Memory B cell (primary cell): ENCODE data around the gene SCAMP2.
A peak's percentile ranks its signal among the peaks of the same experiment; 100 is the strongest.

ENCODE experiments used
- ATAC-seq: fragments of 150-1000 bp; cut with Tn5 transposase; 2 replicates; pipeline ENCODE4 v1.10.0; 2021; ENCODE audit warnings: low read depth, mild to moderate bottlenecking, moderate library complexity
- DNase-seq, 2 donors: peaks; one replicate each; pipeline ENCODE4 v3.0.0; 2022; ENCODE audit warnings: low spot score in 2 of 2
- H3K27ac Mint-ChIP-seq: one replicate; pipeline ENCODE4 v1.8.0; 2022; ENCODE audit warnings: mild to moderate bottlenecking, moderate library complexity, mixed read lengths
- H3K27me3 Mint-ChIP-seq: one replicate; pipeline ENCODE4 v1.8.0; 2022; ENCODE audit warnings: mixed read lengths
- H3K36me3 Mint-ChIP-seq: one replicate; pipeline ENCODE4 v1.8.0; 2022; ENCODE audit warnings: mild to moderate bottlenecking, mixed read lengths
- H3K4me1 Mint-ChIP-seq: one replicate; pipeline ENCODE4 v1.8.0; 2022; ENCODE audit warnings: mixed read lengths
- H3K4me3 Mint-ChIP-seq: one replicate; pipeline ENCODE4 v1.8.0; 2022; ENCODE audit warnings: mild to moderate bottlenecking, moderate library complexity, mixed read lengths
- H3K9me3 Mint-ChIP-seq: one replicate; pipeline ENCODE4 v1.8.0; 2022; ENCODE audit warnings: mixed read lengths

The SCAMP2 gene

GRCh38 chr15:74821091-74821789, 51.9 kb downstream of the SCAMP2 start:
- H3K27ac Mint-ChIP-seq: peak overlapping the region; percentile 71
- peaks cover 43% of the 10 kb centered on the region for H3K4me1 Mint-ChIP-seq
- peaks cover 3% of the 10 kb centered on the region for H3K27me3 Mint-ChIP-seq
- no peaks in the 10 kb centered on the region for H3K9me3 Mint-ChIP-seq
- H3K4me3 Mint-ChIP-seq: peak overlapping the region; percentile 70
- H3K36me3 Mint-ChIP-seq: no peaks in the 10 kb centered on the region
- DNase-seq: peak in 1 of 2 donors; percentile 38
- peak; percentile 94 for ATAC-seq

DNA sequence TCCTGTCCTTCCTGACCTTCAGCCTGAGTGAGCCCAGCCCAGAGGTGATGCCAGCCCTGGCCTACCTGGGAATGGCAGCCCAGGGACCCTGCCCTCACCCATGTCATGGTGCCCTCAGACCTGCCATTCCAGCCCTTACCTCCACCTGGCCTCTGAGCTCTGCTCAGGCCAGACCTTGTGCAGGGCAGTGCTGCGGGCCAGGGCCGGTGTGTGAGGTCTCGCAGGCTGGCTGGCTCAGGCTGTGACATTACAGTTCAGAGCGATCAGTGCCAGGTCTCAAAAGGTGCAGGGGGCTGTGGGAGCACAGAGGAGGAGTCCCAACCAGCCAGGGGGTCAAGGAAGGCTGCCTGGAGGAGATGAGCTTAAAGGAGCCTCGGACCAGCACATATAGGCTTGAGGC, 53.1 kb downstream of the SCAMP2 start:
- H3K27ac Mint-ChIP-seq: no peak overlapping the region
- H3K9me3 Mint-ChIP-seq: no peaks in the 10 kb centered on the region
- ATAC-seq: no peak
- peaks cover 3% of the 10 kb centered on the region for H3K27me3 Mint-ChIP-seq
- DNase-seq: no peak
- no peak overlapping the region for H3K4me3 Mint-ChIP-seq
- peaks cover 47% of the 10 kb centered on the region for H3K4me1 Mint-ChIP-seq
- H3K36me3 Mint-ChIP-seq: no peaks in the 10 kb centered on the region

DNA sequence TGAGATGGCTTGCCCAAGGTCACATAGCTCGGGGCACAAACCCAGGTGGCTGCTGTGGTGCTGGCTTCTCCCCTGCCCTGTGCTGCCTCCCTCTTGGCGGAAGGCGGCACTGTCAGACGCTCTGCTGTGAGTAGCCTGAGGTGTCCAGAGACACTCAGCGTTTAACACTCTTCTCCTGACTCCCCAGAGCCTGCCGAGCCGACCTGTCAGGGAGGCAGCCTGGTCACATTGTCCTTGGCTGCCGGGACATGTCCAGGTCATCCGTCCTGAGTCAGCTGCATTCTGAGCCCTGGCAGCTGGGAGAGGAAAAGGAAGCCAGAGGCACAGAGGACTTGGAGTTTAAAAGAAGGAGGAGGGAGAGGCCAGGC, 55.8 kb downstream of the SCAMP2 start:
- Mint-ChIP-seq H3K27ac (no peak overlapping the region), H3K36me3 (no peaks in the 10 kb centered on the region), H3K4me1 (peaks cover 50% of the 10 kb centered on the region), H3K9me3 (no peaks in the 10 kb centered on the region), H3K27me3 (peaks cover 5% of the 10 kb centered on the region), H3K4me3 (no peak overlapping the region)
- ATAC-seq (no peak), DNase-seq (no peak)

- Mint-ChIP-seq H3K36me3 (no peaks in the 10 kb centered on the region), H3K27ac (no peak overlapping the region), H3K9me3 (no peaks in the 10 kb centered on the region), H3K27me3 (peaks cover 5% of the 10 kb centered on the region), H3K4me3 (no peak overlapping the region), H3K4me1 (peaks cover 50% of the 10 kb centered on the region)
- DNase-seq: no peak
- ATAC-seq: no peak
Measured at GRCh38 chr15:74816624-74817369, 56.4 kb downstream of the SCAMP2 start.

- Mint-ChIP-seq H3K36me3 (no peaks in the 10 kb centered on the region), H3K4me1 (peaks cover 42% of the 10 kb centered on the region)
- ATAC-seq: no peak
Measured at GRCh38 chr15:74815961-74816360, 57.2 kb downstream of the SCAMP2 start.

GRCh38 chr15:74815121-74815934, 57.8 kb downstream of the SCAMP2 start:
- peaks cover 5% of the 10 kb centered on the region for H3K27me3 Mint-ChIP-seq
- no peak overlapping the region for H3K4me3 Mint-ChIP-seq
- ATAC-seq (no peak), DNase-seq (no peak)
- peaks cover 36% of the 10 kb centered on the region for H3K4me1 Mint-ChIP-seq
- peak overlapping the region; percentile 25 for H3K27ac Mint-ChIP-seq
- H3K36me3 Mint-ChIP-seq: no peaks in the 10 kb centered on the region
- no peaks in the 10 kb centered on the region for H3K9me3 Mint-ChIP-seq

More at GRCh38 chr15:74815961-74816360, 57.2 kb downstream of the SCAMP2 start:
- H3K4me3 Mint-ChIP-seq: no peak overlapping the region
- peaks cover 5% of the 10 kb centered on the region for H3K27me3 Mint-ChIP-seq
- no peak for DNase-seq
- no peaks in the 10 kb centered on the region for H3K9me3 Mint-ChIP-seq
- no peak overlapping the region for H3K27ac Mint-ChIP-seq

- Mint-ChIP-seq H3K9me3 (no peaks in the 10 kb centered on the region), H3K27ac (no peak within 1 kb of the TSS), H3K36me3 (no peaks in the 10 kb centered on the region), H3K27me3 (peaks cover 4% of the 10 kb centered on the region), H3K4me1 (peaks cover 31% of the 10 kb centered on the region), H3K4me3 (no peak within 1 kb of the TSS)
- ATAC-seq (no peak), DNase-seq (no peak)
Measured at GRCh38 chr15:74812533-74812932, 60.6 kb downstream of the SCAMP2 start, which contains the start of gene LMAN1L. Gene LMAN1L (plus strand): TSS chr15:74812835. CDS start chr15:74812855, 20 bp downstream.

GRCh38 chr15:74809956-74810355, 63.2 kb downstream of the SCAMP2 start:
- Mint-ChIP-seq H3K4me1 (peaks cover 26% of the 10 kb centered on the region), H3K36me3 (no peaks in the 10 kb centered on the region), H3K9me3 (no peaks in the 10 kb centered on the region), H3K27ac (no peak overlapping the region), H3K27me3 (peaks cover 2% of the 10 kb centered on the region), H3K4me3 (no peak overlapping the region)
- DNase-seq: no peak
- no peak for ATAC-seq

DNA sequence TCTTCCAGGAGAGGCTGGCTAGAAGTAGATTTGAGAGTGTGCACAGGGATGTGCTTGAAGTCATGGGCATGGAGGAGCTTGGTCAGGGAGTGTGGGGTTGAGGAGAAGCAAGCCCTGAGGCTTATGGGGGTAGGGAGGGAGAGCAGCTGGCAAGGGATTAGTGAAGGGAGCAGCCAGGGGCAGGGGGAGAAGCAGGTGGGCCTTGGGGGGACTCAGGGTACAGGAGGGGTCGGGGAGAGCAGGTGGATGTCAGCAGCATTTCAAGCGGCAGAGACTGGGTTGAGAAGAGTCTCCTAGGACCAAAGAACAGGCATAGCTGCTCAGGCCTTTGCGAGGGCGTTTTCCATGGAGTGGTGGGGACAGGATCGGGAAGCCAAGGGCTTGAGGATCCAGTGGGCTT, 63.9 kb downstream of the SCAMP2 start:
- Mint-ChIP-seq H3K27me3 (peaks cover 2% of the 10 kb centered on the region), H3K36me3 (peaks cover 4% of the 10 kb centered on the region), H3K27ac (peak overlapping the region; percentile 43), H3K4me3 (no peak overlapping the region), H3K9me3 (no peaks in the 10 kb centered on the region), H3K4me1 (peaks cover 30% of the 10 kb centered on the region)
- no peak for ATAC-seq
- DNase-seq: no peak

DNA sequence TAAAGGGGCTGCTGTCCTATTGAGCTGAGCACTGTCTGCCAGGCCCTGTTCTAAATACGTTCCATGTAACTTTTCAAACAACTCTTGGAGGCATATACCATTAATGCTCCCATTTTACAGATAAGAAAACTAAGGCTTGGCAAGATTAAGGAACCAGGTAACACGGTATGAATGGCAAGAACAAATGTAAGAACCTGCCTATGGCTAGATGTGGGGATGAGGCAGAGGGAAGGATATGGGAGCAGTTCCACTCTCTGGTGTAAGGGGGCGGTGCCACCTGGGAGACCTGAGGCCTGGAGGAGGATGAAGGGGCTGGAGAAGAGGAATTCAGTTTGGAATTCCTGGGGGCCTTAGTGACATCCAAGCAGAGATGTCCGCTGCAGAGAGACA, 64.3 kb downstream of the SCAMP2 start:
- DNase-seq (no peak), ATAC-seq (no peak)

GRCh38 chr15:74808078-74808839, 64.9 kb downstream of the SCAMP2 start:
- peaks cover 30% of the 10 kb centered on the region for H3K4me1 Mint-ChIP-seq
- H3K27ac Mint-ChIP-seq: peak overlapping the region; percentile 70
- no peak overlapping the region for H3K4me3 Mint-ChIP-seq
- no peak for ATAC-seq
- peaks cover 7% of the 10 kb centered on the region for H3K36me3 Mint-ChIP-seq
- H3K9me3 Mint-ChIP-seq: no peaks in the 10 kb centered on the region
- DNase-seq: no peak
- peaks cover 2% of the 10 kb centered on the region for H3K27me3 Mint-ChIP-seq

More for the DNA sequence above, 64.3 kb downstream of the SCAMP2 start:
- H3K36me3 Mint-ChIP-seq: peaks cover 7% of the 10 kb centered on the region
- H3K9me3 Mint-ChIP-seq: no peaks in the 10 kb centered on the region
- no peak overlapping the region for H3K4me3 Mint-ChIP-seq
- H3K27me3 Mint-ChIP-seq: peaks cover 2% of the 10 kb centered on the region
- H3K4me1 Mint-ChIP-seq: peaks cover 33% of the 10 kb centered on the region
- peak overlapping the region; percentile 43 for H3K27ac Mint-ChIP-seq

GRCh38 chr15:74807282-74807681, 65.9 kb downstream of the SCAMP2 start:
- ATAC-seq (no peak), DNase-seq (no peak)
- Mint-ChIP-seq H3K27me3 (no peaks in the 10 kb centered on the region), H3K4me3 (no peak overlapping the region), H3K4me1 (peaks cover 28% of the 10 kb centered on the region), H3K36me3 (peaks cover 7% of the 10 kb centered on the region), H3K9me3 (no peaks in the 10 kb centered on the region), H3K27ac (peak overlapping the region; percentile 70)

GRCh38 chr15:74804935-74805334, 68.2 kb downstream of the SCAMP2 start:
- Mint-ChIP-seq H3K27me3 (no peaks in the 10 kb centered on the region), H3K9me3 (no peaks in the 10 kb centered on the region), H3K4me3 (no peak overlapping the region), H3K27ac (peak overlapping the region; percentile 67), H3K36me3 (peaks cover 15% of the 10 kb centered on the region), H3K4me1 (peaks cover 31% of the 10 kb centered on the region)
- DNase-seq (no peak), ATAC-seq (no peak)
